ENCODE results near the gene ACTL8. TPM values are rescaled to one million over a fixed set of nuclear protein-coding genes. Genes with fewer than 3 reads are reported as not detected.

ACTL8 gene
- total RNA-seq, 4 donors from 2014 or later = not detected

GRCh38 chr1:17845583-17845982 is 90.5 kb downstream of the ACTL8 start:
- no peak for TF ChIP-seq CTCF (IDR thresholded peaks at IDR 0.05)
- TF ChIP-seq EP300 (IDR thresholded peaks at IDR 0.05) = no peak
- no peak for TF ChIP-seq POLR2A (IDR thresholded peaks at IDR 0.05)
- WGBS, 2 donors = 33 to 50% methylated on average over 2 to 3 of the region's 4 CpGs
- H3K9me3 ChIP-seq = peaks cover 0 to 4% (median 0%) of the 10 kb centered on the region in 4 donors
- H3K4me1 ChIP-seq = no peaks in the 10 kb centered on the region
- H3K36me3 ChIP-seq = no peaks in the 10 kb centered on the region
- no peak overlapping the region for H3K4me3 ChIP-seq
- no peak for DNase-seq (ENCODE audit: low spot score in 2 of 2)
- no peak overlapping the region for H3K27ac ChIP-seq
- H3K27me3 ChIP-seq = peaks cover 0 to 21% of the 10 kb centered on the region in 2 donors

- 26 to 36% methylated on average over 3 of the region's 3 CpGs for WGBS, 2 donors
- TF ChIP-seq EP300 (IDR thresholded peaks at IDR 0.05) (no peak), CTCF (IDR thresholded peaks at IDR 0.05) (no peak), POLR2A (IDR thresholded peaks at IDR 0.05) (no peak)
- Histone ChIP-seq H3K27ac (no peak overlapping the region), H3K4me1 (no peaks in the 10 kb centered on the region), H3K36me3 (no peaks in the 10 kb centered on the region), H3K4me3 (no peak overlapping the region), H3K9me3 (peaks cover 0 to 4% (median 0%) of the 10 kb centered on the region in 4 donors), H3K27me3 (peaks cover 0 to 21% of the 10 kb centered on the region in 2 donors)
- no peak for DNase-seq (ENCODE audit: low spot score in 2 of 2)
Observed at GRCh38 chr1:17846341-17846740, 91.2 kb downstream of the ACTL8 start.

- no peak for TF ChIP-seq CTCF (IDR thresholded peaks at IDR 0.05)
- TF ChIP-seq EP300 (IDR thresholded peaks at IDR 0.05) = no peak
- no peak for TF ChIP-seq POLR2A (IDR thresholded peaks at IDR 0.05)
- H3K36me3 ChIP-seq = no peaks in the 10 kb centered on the region
- 56 to 57% methylated on average over 3 of the region's 3 CpGs for WGBS, 2 donors
- H3K4me1 ChIP-seq = no peaks in the 10 kb centered on the region
- no peak overlapping the region for H3K27ac ChIP-seq
- peaks cover 0 to 4% (median 0%) of the 10 kb centered on the region in 4 donors for H3K9me3 ChIP-seq
- no peak for DNase-seq (ENCODE audit: low spot score in 2 of 2)
- peaks cover 0 to 21% of the 10 kb centered on the region in 2 donors for H3K27me3 ChIP-seq
- H3K4me3 ChIP-seq = no peak overlapping the region
Observed at GRCh38 chr1:17847111-17847510, 92.0 kb downstream of the ACTL8 start.

- Histone ChIP-seq H3K4me1 (no peaks in the 10 kb centered on the region), H3K36me3 (no peaks in the 10 kb centered on the region), H3K27ac (no peak overlapping the region), H3K27me3 (peaks cover 0 to 2% of the 10 kb centered on the region in 2 donors), H3K9me3 (peaks cover 0 to 4% (median 0%) of the 10 kb centered on the region in 4 donors), H3K4me3 (no peak overlapping the region)
- TF ChIP-seq EP300 (IDR thresholded peaks at IDR 0.05) = no peak
- no peak for TF ChIP-seq CTCF (IDR thresholded peaks at IDR 0.05)
- TF ChIP-seq POLR2A (IDR thresholded peaks at IDR 0.05) = no peak
- DNase-seq (ENCODE audit: low spot score in 2 of 2) = no peak
- WGBS, 2 donors = 68 to 71% methylated on average over 3 of the region's 3 CpGs
Observed at GRCh38 chr1:17849216-17849615, 94.1 kb downstream of the ACTL8 start.

- Histone ChIP-seq H3K4me3 (no peak overlapping the region), H3K36me3 (no peaks in the 10 kb centered on the region), H3K4me1 (no peaks in the 10 kb centered on the region), H3K27me3 (no peaks in the 10 kb centered on the region), H3K9me3 (peaks cover 0 to 4% (median 0%) of the 10 kb centered on the region in 4 donors), H3K27ac (no peak overlapping the region)
- TF ChIP-seq CTCF (IDR thresholded peaks at IDR 0.05) (no peak), POLR2A (IDR thresholded peaks at IDR 0.05) (no peak), EP300 (IDR thresholded peaks at IDR 0.05) (no peak)
- DNase-seq (ENCODE audit: low spot score in 2 of 2) = no peak
- WGBS, 2 donors = 60 to 62% methylated on average over 8 of the region's 8 CpGs
Observed at GRCh38 chr1:17851056-17851455, 95.9 kb downstream of the ACTL8 start.

All from tibial nerve (tissue), 4 donors.